ENCODE measurements around the gene PLB1. TPM values are rescaled to one million over a fixed set of nuclear protein-coding genes. Genes with fewer than 3 reads are reported as not detected.

The PLB1 gene
- total and polyA plus RNA-seq, 2 experiments from 2014 or later, result 0.06 to 0.21 TPM

- peaks cover 7% of the 10 kb centered on the region for H3K4me1 Mint-ChIP-seq
- Histone ChIP-seq H3K4me3 (no peak overlapping the region), H3K27me3 (ENCODE audit: insufficient read depth) (no peaks in the 10 kb centered on the region), H3K4me2 (no peak overlapping the region), H3K36me3 (ENCODE audit: insufficient read depth) (no peaks in the 10 kb centered on the region), H3K27ac (ENCODE audit: low read depth) (no peak overlapping the region), H4K20me1 (replicated peaks; ENCODE audit: insufficient read depth) (no peaks in the 10 kb centered on the region), H3K9me2 (ENCODE audit: insufficient read depth) (no peaks in the 10 kb centered on the region), H3F3A (replicated peaks; ENCODE audit: low read depth) (no peaks in the 10 kb centered on the region), H2AFZ (no peak overlapping the region), H3K79me2 (replicated peaks; ENCODE audit: insufficient read depth) (no peaks in the 10 kb centered on the region), H3K4me1 (ENCODE audit: insufficient read depth) (no peaks in the 10 kb centered on the region)
- no peaks in the 10 kb centered on the region for H3K36me3 Mint-ChIP-seq (ENCODE audit: low read depth)
- H3K9me3 Mint-ChIP-seq, result no peaks in the 10 kb centered on the region; the same call in 2 of the 3 replicates
- TF ChIP-seq CTCF (conservative IDR thresholded peaks at IDR 0.05; ENCODE audit: low read depth in 2 of 2), result no peak
- TF ChIP-seq EZH2 (IDR thresholded peaks at IDR 0.05; ENCODE audit: low read depth, unreplicated experiment), result no peak
- TF ChIP-seq ZNF462 (CRISPR knock-in tag; IDR thresholded peaks at IDR 0.05), result no peak
- TF ChIP-seq ZNF331 (CRISPR knock-in tag; IDR thresholded peaks at IDR 0.05; ENCODE audit: low read depth), result no peak
- no peak for TF ChIP-seq ZNF114 (CRISPR knock-in tag; IDR thresholded peaks at IDR 0.05)
- no peak for TF ChIP-seq REST (IDR thresholded peaks at IDR 0.05; ENCODE audit: unreplicated experiment)
- TF ChIP-seq NANOG (IDR thresholded peaks at IDR 0.05; ENCODE audit: borderline replicate concordance), result no peak
- no peak for TF ChIP-seq STAT1 (IDR thresholded peaks at IDR 0.05; ENCODE audit: unreplicated experiment)
- no peak for TF ChIP-seq ETS1 (IDR thresholded peaks at IDR 0.05)
- TF ChIP-seq POLR2AphosphoS5 (IDR thresholded peaks at IDR 0.05; ENCODE audit: low read depth), result no peak
- no peak for TF ChIP-seq EZH2phosphoT487 (IDR thresholded peaks at IDR 0.05; ENCODE audit: unreplicated experiment)
- no peak for TF ChIP-seq JUNB (IDR thresholded peaks at IDR 0.05; ENCODE audit: unreplicated experiment)
- TF ChIP-seq CREB1 (CRISPR knock-in tag; IDR thresholded peaks at IDR 0.05; ENCODE audit: low read depth), result no peak
- DNase-seq (ENCODE audit: low spot score), result no peak
- H3K27ac Mint-ChIP-seq, result no peak overlapping the region
- no peak overlapping the region for H3K4me3 Mint-ChIP-seq
- peaks cover 3% of the 10 kb centered on the region for H3K27me3 Mint-ChIP-seq (ENCODE audit: insufficient read depth, low read depth, poor library complexity)
- ATAC-seq, result no peak
Observed at GRCh38 chr2:28613633-28614501, 118.0 kb downstream of the PLB1 start.
